Measurements from ENCODE around the gene TMCC1. TPM values are rescaled to one million over a fixed set of nuclear protein-coding genes. Genes with fewer than 3 reads are reported as not detected.
"Not testable (repeated sequence)": the region's sequence is repeated elsewhere in the genome, so short reads cannot be mapped to it uniquely, and the experiment has no call there.

Gene TMCC1
- total and polyA plus RNA-seq, 7 donors, result 10.3 to 35.2 (median 27.6) TPM

DNA sequence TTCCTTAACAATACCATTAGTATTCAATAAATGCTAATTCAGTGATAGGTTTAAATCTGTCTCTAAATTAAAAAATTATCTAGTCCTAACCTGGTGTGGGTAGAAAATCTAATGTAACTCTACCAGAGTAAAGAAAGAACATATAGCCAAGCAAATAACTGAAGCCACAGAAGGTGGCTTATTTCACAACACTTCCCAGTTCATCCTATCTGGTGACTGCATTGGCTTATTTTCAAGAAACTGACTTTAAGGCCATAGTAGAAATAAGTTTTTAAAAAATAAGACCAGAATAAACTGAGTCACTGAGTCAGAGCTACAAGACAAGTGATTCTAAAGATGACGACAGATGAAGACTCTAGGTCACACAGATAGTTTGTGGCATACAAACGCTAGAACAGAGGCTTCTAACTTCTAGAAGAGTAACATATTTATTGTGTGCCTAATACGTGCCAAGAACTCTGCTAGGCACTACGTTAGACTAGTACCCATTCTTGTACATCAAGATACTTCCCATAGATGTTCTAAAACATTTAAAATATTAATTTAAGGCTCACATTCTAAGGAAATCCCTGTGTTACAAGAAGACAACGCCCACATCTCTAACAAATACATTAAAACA lies 25.9 kb downstream of the TMCC1 start:
- intact Hi-C loops (cut with DNase I), result no loop called here
- WGBS, 2 donors, result 81 to 87% methylated on average over 5 of the region's 5 CpGs
- TF ChIP-seq, protein P1, sequence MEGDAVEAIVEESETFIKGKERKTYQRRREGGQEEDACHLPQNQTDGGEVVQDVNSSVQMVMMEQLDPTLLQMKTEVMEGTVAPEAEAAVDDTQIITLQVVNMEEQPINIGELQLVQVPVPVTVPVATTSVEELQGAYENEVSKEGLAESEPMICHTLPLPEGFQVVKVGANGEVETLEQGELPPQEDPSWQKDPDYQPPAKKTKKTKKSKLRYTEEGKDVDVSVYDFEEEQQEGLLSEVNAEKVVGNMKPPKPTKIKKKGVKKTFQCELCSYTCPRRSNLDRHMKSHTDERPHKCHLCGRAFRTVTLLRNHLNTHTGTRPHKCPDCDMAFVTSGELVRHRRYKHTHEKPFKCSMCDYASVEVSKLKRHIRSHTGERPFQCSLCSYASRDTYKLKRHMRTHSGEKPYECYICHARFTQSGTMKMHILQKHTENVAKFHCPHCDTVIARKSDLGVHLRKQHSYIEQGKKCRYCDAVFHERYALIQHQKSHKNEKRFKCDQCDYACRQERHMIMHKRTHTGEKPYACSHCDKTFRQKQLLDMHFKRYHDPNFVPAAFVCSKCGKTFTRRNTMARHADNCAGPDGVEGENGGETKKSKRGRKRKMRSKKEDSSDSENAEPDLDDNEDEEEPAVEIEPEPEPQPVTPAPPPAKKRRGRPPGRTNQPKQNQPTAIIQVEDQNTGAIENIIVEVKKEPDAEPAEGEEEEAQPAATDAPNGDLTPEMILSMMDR (IDR thresholded peaks at IDR 0.05), result no peak
- TF ChIP-seq POLR2AphosphoS5 (IDR thresholded peaks at IDR 0.05) (no peak), POLR2A (IDR thresholded peaks at IDR 0.05) (no peak), EP300 (IDR thresholded peaks at IDR 0.05) (no peak)
- no peak for DNase-seq
- H3K4me3 ChIP-seq, result no peak overlapping the region
- peaks cover 0 to 18% (median 3%) of the 10 kb centered on the region in 4 donors for H3K4me1 ChIP-seq
- no peaks in the 10 kb centered on the region for H3K27me3 ChIP-seq
- H3K9me3 ChIP-seq, result no peaks in the 10 kb centered on the region
- H3K27ac ChIP-seq, result no peak overlapping the region
- no peaks in the 10 kb centered on the region for H3K36me3 ChIP-seq

DNA sequence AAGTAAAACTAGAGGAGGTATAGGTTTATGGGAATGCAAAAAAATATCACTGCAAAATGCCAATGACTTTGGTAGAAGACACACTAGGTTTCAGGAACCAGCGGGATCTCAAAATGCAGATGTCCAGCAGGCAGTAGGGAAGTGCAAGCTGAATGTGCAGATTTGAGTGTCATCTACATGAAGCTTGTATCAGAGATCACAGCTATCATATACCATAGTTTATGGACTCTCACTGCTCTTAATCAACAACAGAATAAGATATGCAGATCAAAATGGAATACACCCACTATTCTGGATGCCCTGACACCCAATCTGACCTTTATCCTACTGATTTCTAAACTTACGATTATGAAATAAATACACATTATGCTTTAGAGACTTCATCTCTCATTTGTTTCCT lies 27.7 kb downstream of the TMCC1 start:
- no peak overlapping the region for H3K27ac ChIP-seq
- TF ChIP-seq, protein P1 (IDR thresholded peaks at IDR 0.05), result no peak
- TF ChIP-seq EP300 (IDR thresholded peaks at IDR 0.05) (no peak), POLR2A (IDR thresholded peaks at IDR 0.05) (no peak), POLR2AphosphoS5 (IDR thresholded peaks at IDR 0.05) (no peak)
- H3K4me1 ChIP-seq, result peaks cover 0 to 18% (median 3%) of the 10 kb centered on the region in 4 donors
- intact Hi-C loops (cut with DNase I), result no loop called here
- DNase-seq, result no peak
- no peak overlapping the region for H3K4me3 ChIP-seq
- H3K36me3 ChIP-seq, result peaks cover 0 to 1% (median 0%) of the 10 kb centered on the region in 4 donors
- no peaks in the 10 kb centered on the region for H3K27me3 ChIP-seq
- H3K9me3 ChIP-seq, result no peaks in the 10 kb centered on the region
- WGBS, 2 donors, result 90 to 99% methylated on average over 2 of the region's 2 CpGs

DNA sequence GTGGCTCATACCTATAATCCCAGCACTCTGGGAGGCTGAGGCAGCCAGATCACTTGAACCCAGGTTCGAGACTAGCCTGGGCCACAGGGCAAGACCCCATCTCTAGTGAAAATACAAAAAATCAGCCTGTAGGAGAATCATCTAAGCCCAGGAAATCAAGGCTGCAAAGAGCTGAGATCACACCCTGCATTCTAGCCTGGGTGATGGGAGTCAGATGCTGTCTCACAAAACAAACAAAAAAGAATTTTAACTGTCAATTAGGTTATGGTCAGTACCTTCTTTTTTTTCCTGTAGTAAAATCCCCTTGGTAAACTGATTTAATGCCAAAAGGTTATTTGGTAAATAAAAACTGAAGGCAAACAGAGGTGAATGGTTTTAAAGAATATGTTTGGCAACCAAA lies 29.0 kb downstream of the TMCC1 start:
- H3K27ac ChIP-seq, result no peak overlapping the region
- no peak for DNase-seq
- peaks cover 0 to 18% (median 3%) of the 10 kb centered on the region in 4 donors for H3K4me1 ChIP-seq
- 79 to 88% methylated on average over 1 of the region's 1 CpG for WGBS, 2 donors
- H3K4me3 ChIP-seq, result no peak overlapping the region
- H3K36me3 ChIP-seq, result peaks cover 0 to 5% (median 0%) of the 10 kb centered on the region in 4 donors
- intact Hi-C loops (cut with DNase I), result no loop called here
- H3K27me3 ChIP-seq, result no peaks in the 10 kb centered on the region
- no peaks in the 10 kb centered on the region for H3K9me3 ChIP-seq
- TF ChIP-seq EP300 (IDR thresholded peaks at IDR 0.05), result no peak
- no peak for TF ChIP-seq POLR2AphosphoS5 (IDR thresholded peaks at IDR 0.05)
- TF ChIP-seq POLR2A (IDR thresholded peaks at IDR 0.05), result no peak
- TF ChIP-seq, protein P1 (IDR thresholded peaks at IDR 0.05), result no peak

- intact Hi-C loops (cut with DNase I), result no loop called here
- no peak overlapping the region for H3K27ac ChIP-seq
- no peaks in the 10 kb centered on the region for H3K9me3 ChIP-seq
- TF ChIP-seq EP300 (IDR thresholded peaks at IDR 0.05) (no peak), POLR2AphosphoS5 (IDR thresholded peaks at IDR 0.05) (no peak), POLR2A (IDR thresholded peaks at IDR 0.05) (no peak)
- peaks cover 0 to 19% (median 15%) of the 10 kb centered on the region in 4 donors for H3K4me1 ChIP-seq
- no peak for DNase-seq
- H3K36me3 ChIP-seq, result peaks cover 0 to 5% (median 0%) of the 10 kb centered on the region in 4 donors
- no peak overlapping the region for H3K4me3 ChIP-seq
- no peaks in the 10 kb centered on the region for H3K27me3 ChIP-seq
- 97 to 98% methylated on average over 4 of the region's 4 CpGs for WGBS, 2 donors
Measured at GRCh38 chr3:129859272-129859671, 34.2 kb downstream of the TMCC1 start.

GRCh38 chr3:129857899-129858298 lies 35.6 kb downstream of the TMCC1 start:
- no peak for DNase-seq
- Histone ChIP-seq H3K4me3 (no peak overlapping the region), H3K27me3 (no peaks in the 10 kb centered on the region), H3K9me3 (no peaks in the 10 kb centered on the region), H3K36me3 (peaks cover 0 to 5% (median 0%) of the 10 kb centered on the region in 4 donors), H3K27ac (no peak overlapping the region), H3K4me1 (peaks cover 0 to 18% (median 15%) of the 10 kb centered on the region in 4 donors)
- no peak for TF ChIP-seq EP300 (IDR thresholded peaks at IDR 0.05)
- TF ChIP-seq, protein P1 (IDR thresholded peaks at IDR 0.05), result no peak
- TF ChIP-seq POLR2AphosphoS5 (IDR thresholded peaks at IDR 0.05), result no peak
- TF ChIP-seq POLR2A (IDR thresholded peaks at IDR 0.05), result no peak
- intact Hi-C loops (cut with DNase I), result no loop called here
- WGBS, 2 donors, result 93 to 97% methylated on average over 1 of the region's 1 CpG

- H3K36me3 ChIP-seq; intact Hi-C loops (cut with DNase I); DNase-seq; H3K4me3 ChIP-seq; H3K27me3 ChIP-seq; H3K9me3 ChIP-seq: not testable (repeated sequence)
- 57 to 67% methylated on average over 5 of the region's 5 CpGs for WGBS, 2 donors
- Histone ChIP-seq H3K27ac (peak overlapping the region in 1 of 4 donors; percentile 28), H3K4me1 (peaks cover 0 to 18% (median 15%) of the 10 kb centered on the region in 4 donors)
Measured at GRCh38 chr3:129856790-129857189, 36.7 kb downstream of the TMCC1 start.
